ENCODE measurements around the gene MLXIPL. TPM values are rescaled to one million over a fixed set of nuclear protein-coding genes. Genes with fewer than 3 reads are reported as not detected.
A peak's percentile ranks its signal among the peaks of the same experiment; 100 is the strongest.

The MLXIPL gene
- total and polyA plus RNA-seq, 2 donors (not counting 3 experiments of a cell fraction or from before 2014, with no cell fraction given), result not detected

GRCh38 chr7:73569042-73569608, 55.2 kb downstream of the MLXIPL start:
- H3K9me3 ChIP-seq (replicated peaks; ENCODE audit: control insufficient read depth, insufficient read depth, low read length), result no peaks in the 10 kb centered on the region
- H2AFZ ChIP-seq (ENCODE audit: low read depth, low read length), result no peak overlapping the region
- no peak overlapping the region for H3K9ac ChIP-seq (replicated peaks; ENCODE audit: extremely low read depth, insufficient read depth, low read length)
- POLR2A ChIA-PET, result interaction anchor here (0.6 kb wide), 1 partner anchor 169 kb away, joined by 4 read pairs; no protein-coding TSS in a partner anchor
- peaks cover 9 to 33% of the 10 kb centered on the region in 2 experiments for H3K36me3 ChIP-seq (ENCODE audit: control insufficient read depth in 2 of 2, extremely low read depth in 1 of 2, insufficient read depth in 2 of 2, low read length in 2 of 2)
- no peak for TF ChIP-seq CTCF (IDR thresholded peaks at IDR 0.05; ENCODE audit: extremely low read depth in 1 of 2, insufficient read depth in 1 of 2, low read depth in 1 of 2, low read length in 2 of 2)
- peak; percentile 46 for TF ChIP-seq POLR2A (IDR thresholded peaks at IDR 0.05; ENCODE audit: low read depth, low read length)
- DNase-seq (ENCODE audit: low read depth, low spot score), result no peak
- peaks cover 0 to 4% of the 10 kb centered on the region in 2 experiments for H3K27me3 ChIP-seq (ENCODE audit: control insufficient read depth in 2 of 2, insufficient read depth in 2 of 2, low read length in 2 of 2)
- no peaks in the 10 kb centered on the region for H3K9me1 ChIP-seq (replicated peaks; ENCODE audit: control insufficient read depth, extremely low read depth, insufficient read depth, low read length)
- H3K79me2 ChIP-seq (ENCODE audit: control insufficient read depth, insufficient read depth, low read length), result peaks cover 5% of the 10 kb centered on the region
- intact Hi-C loops (cut with micrococcal nuclease), result no loop called here
- H3K4me3 ChIP-seq (replicated peaks in 1 of 3; ENCODE audit: insufficient read depth in 1 of 3, low read depth in 1 of 3, low read length in 3 of 3), result no peak overlapping the region
- no peak overlapping the region for H3K27ac ChIP-seq (ENCODE audit: insufficient read depth, low read depth, low read length)
- dilution Hi-C loops (cut with MboI; ENCODE audit: extremely low pct_ligation_motif_present, low sequenced_read_pairs), result no loop called here
- H3K4me1 ChIP-seq (ENCODE audit: control insufficient read depth, extremely low read depth, insufficient read depth, low read length), result no peaks in the 10 kb centered on the region
- H3K4me2 ChIP-seq (ENCODE audit: insufficient read depth, low read length), result no peak overlapping the region
- FAIRE-seq, result peak; percentile 38
- no TSS peak for BruUV-seq (replicated peaks)
- H4K20me1 ChIP-seq (replicated peaks; ENCODE audit: control insufficient read depth, extremely low read depth, insufficient read depth, low read length), result no peaks in the 10 kb centered on the region
- CTCF ChIA-PET, result no interaction called here

- Histone ChIP-seq H3K4me1 (ENCODE audit: control insufficient read depth, extremely low read depth, insufficient read depth, low read length) (no peaks in the 10 kb centered on the region), H3K79me2 (ENCODE audit: control insufficient read depth, insufficient read depth, low read length) (peaks cover 3% of the 10 kb centered on the region), H4K20me1 (replicated peaks; ENCODE audit: control insufficient read depth, extremely low read depth, insufficient read depth, low read length) (no peaks in the 10 kb centered on the region), H3K4me2 (ENCODE audit: insufficient read depth, low read length) (no peak overlapping the region), H3K4me3 (replicated peaks in 1 of 3; ENCODE audit: insufficient read depth in 1 of 3, low read depth in 1 of 3, low read length in 3 of 3) (no peak overlapping the region), H3K36me3 (ENCODE audit: control insufficient read depth in 2 of 2, extremely low read depth in 1 of 2, insufficient read depth in 2 of 2, low read length in 2 of 2) (peaks cover 4 to 24% of the 10 kb centered on the region in 2 experiments), H2AFZ (ENCODE audit: low read depth, low read length) (no peak overlapping the region), H3K9me3 (replicated peaks; ENCODE audit: control insufficient read depth, insufficient read depth, low read length) (no peaks in the 10 kb centered on the region), H3K27me3 (ENCODE audit: control insufficient read depth in 2 of 2, insufficient read depth in 2 of 2, low read length in 2 of 2) (peaks cover 0 to 4% of the 10 kb centered on the region in 2 experiments), H3K9ac (replicated peaks; ENCODE audit: extremely low read depth, insufficient read depth, low read length) (no peak overlapping the region), H3K27ac (ENCODE audit: insufficient read depth, low read depth, low read length) (no peak overlapping the region), H3K9me1 (replicated peaks; ENCODE audit: control insufficient read depth, extremely low read depth, insufficient read depth, low read length) (no peaks in the 10 kb centered on the region)
- DNase-seq (ENCODE audit: low read depth, low spot score), result no peak
- intact Hi-C loops (cut with micrococcal nuclease), result no loop called here
- no TSS peak for BruUV-seq (replicated peaks)
- POLR2A ChIA-PET, result interaction anchor here (0.6 to 1.4 kb wide), 2 partner anchors 10 to 170 kb away, joined by 3 to 4 read pairs; partner anchors contain the start of gene TBL2
- FAIRE-seq, result no peak
- dilution Hi-C loops (cut with MboI; ENCODE audit: extremely low pct_ligation_motif_present, low sequenced_read_pairs), result no loop called here
- CTCF ChIA-PET, result interaction anchor here (1.4 kb wide), 1 partner anchor 166 kb away, joined by 3 read pairs; no protein-coding TSS in a partner anchor
- TF ChIP-seq FOS (IDR thresholded peaks at IDR 0.05; ENCODE audit: borderline replicate concordance, insufficient read depth, low read length), result no peak
- TF ChIP-seq MAX (IDR thresholded peaks at IDR 0.05; ENCODE audit: insufficient read depth, insufficient read length), result no peak
- TF ChIP-seq POLR2A (IDR thresholded peaks at IDR 0.05; ENCODE audit: low read depth, low read length), result no peak
- TF ChIP-seq GATA2 (IDR thresholded peaks at IDR 0.05; ENCODE audit: insufficient read depth, insufficient read length, low read depth, low read length), result no peak
- no peak for TF ChIP-seq CTCF (IDR thresholded peaks at IDR 0.05; ENCODE audit: extremely low read depth in 1 of 2, insufficient read depth in 1 of 2, low read depth in 1 of 2, low read length in 2 of 2)
- TF ChIP-seq MYC (IDR thresholded peaks at IDR 0.05; ENCODE audit: low read depth, low read length), result no peak
- TF ChIP-seq JUN (IDR thresholded peaks at IDR 0.05; ENCODE audit: borderline replicate concordance, insufficient read depth, insufficient read length, low read depth), result no peak
- TF ChIP-seq EZH2 (IDR thresholded peaks at IDR 0.05; ENCODE audit: borderline replicate concordance, low read depth, low read length, severe bottlenecking), result no peak
- TF ChIP-seq POLR2AphosphoS5 (IDR thresholded peaks at IDR 0.05; ENCODE audit: insufficient read depth, low read depth, low read length), result no peak
Observed at GRCh38 chr7:73567846-73568685, 56.3 kb downstream of the MLXIPL start.

All from endothelial cell of umbilical vein (primary cell).